Activated CD4-positive, alpha-beta T cell treated with anti-CD3 and anti-CD28 coated beads for 4 hours (primary cell): Measurements from ENCODE around the gene NCLN.
"Not testable (repeated sequence)": the region's sequence is repeated elsewhere in the genome, so short reads cannot be mapped to it uniquely, and the experiment has no call there.

Source experiments
- DNase-seq, 2 donors: peaks; one replicate each; pipeline ENCODE4 v3.0.0-alpha.2; 2020

The NCLN gene, protein sequence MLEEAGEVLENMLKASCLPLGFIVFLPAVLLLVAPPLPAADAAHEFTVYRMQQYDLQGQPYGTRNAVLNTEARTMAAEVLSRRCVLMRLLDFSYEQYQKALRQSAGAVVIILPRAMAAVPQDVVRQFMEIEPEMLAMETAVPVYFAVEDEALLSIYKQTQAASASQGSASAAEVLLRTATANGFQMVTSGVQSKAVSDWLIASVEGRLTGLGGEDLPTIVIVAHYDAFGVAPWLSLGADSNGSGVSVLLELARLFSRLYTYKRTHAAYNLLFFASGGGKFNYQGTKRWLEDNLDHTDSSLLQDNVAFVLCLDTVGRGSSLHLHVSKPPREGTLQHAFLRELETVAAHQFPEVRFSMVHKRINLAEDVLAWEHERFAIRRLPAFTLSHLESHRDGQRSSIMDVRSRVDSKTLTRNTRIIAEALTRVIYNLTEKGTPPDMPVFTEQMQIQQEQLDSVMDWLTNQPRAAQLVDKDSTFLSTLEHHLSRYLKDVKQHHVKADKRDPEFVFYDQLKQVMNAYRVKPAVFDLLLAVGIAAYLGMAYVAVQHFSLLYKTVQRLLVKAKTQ

DNA sequence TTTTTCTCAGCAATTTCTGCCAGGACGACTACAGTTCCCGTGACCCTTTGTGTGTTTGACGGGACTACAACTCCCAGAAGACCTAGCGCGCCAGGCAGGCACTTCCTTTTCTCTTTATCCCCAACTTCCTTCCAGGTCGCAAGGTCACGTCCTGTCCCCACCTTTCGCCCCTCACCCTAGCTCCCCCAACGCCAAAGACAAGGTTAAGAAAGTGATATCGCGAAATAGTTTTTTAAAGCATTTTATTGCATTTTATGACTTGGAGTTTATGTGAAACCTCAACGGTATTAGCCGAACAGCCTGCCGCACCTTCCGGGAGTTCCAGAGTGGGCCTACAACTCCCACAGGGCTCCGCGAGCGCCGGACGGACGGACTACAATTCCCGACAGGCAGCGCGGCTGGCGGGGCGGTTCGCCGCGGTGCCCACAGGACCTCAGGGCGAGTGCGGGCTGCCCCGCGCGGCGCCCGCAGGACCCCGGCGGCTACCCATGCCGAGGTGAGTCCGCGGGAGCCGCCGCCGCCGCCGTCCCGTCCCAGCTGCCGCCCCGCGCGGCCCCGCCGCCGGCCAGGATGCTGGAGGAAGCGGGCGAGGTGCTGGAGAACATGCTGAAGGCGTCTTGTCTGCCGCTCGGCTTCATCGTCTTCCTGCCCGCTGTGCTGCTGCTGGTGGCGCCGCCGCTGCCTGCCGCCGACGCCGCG, at the start of gene NCLN:
TSS of gene NCLN (plus strand) at position 470 of the 699 bp plus-strand sequence. CDS start at position 571, 101 bp downstream.
- DNase-seq: peak; percentile 93 to 95

DNA sequence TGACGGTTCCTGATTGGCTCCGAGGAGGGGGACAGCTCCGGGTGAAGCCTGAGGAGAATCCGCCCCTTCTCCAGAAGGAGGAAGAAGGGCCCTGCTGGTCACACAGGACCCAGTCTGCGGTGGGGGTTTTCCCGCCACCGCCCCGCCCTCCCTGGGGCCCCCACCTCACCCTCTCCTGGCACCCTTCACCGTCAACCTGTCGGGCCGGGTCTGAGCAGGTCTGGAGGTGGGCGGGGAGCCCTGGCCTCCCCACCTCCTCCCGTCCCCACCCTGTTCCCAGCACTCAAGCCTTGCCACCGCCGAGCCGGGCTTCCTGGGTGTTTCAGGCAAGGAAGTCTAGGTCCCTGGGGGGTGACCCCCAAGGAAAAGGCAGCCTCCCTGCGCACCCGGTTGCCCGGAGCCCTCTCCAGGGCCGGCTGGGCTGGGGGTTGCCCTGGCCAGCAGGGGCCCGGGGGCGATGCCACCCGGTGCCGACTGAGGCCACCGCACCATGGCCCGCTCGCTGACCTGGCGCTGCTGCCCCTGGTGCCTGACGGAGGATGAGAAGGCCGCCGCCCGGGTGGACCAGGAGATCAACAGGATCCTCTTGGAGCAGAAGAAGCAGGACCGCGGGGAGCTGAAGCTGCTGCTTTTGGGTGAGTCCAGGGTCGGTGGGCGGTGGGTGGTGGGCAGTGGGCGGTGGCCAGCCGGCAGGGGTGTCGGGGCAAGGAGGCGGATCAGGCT, 49.6 kb upstream of the NCLN start, which contains the start of gene GNA15:
TSS of gene GNA15 (plus strand) at position 73 of the 723 bp plus-strand sequence. CDS start at position 491, 418 bp downstream.
- peak; percentile 41 to 46 for DNase-seq

DNA sequence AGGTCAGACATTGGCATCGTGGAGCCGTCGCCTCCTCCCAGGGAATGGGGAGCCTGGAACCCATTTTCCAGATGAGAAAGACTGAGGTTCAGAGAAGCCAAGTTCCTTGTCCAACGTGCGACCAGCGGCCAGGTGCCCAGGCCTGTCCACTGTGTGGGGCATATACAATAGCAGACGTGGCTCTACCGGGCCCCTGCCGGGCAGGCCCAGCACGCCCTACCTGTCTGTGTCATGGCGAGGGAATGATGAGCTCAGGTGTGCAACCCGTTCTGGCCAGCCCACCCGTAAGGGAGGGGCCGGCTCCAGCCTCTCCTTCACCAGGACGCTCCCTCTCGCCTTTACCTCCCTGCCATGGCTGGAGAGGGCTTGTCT, 49.1 kb upstream of the NCLN start:
- DNase-seq: no peak

DNA sequence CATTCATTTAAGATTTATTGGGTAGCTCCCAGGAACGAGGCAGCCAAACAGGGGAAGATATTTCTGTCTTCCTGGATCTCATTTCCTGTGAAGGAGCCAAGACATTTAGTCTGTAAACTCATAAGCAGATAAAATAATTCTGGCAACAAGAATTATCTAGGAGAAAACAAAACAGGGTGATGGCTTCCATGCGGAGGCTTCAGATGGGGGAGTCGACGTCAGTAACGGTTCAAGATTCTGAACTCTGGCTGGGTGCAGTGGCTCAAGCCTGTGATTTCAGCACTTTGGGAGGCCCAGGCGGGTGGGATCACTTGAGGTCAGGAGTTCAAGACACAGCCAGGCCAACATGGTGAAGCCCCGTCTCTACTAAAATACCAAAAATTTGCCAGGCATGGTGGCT, 48.6 kb upstream of the NCLN start:
- no peak for DNase-seq

DNA sequence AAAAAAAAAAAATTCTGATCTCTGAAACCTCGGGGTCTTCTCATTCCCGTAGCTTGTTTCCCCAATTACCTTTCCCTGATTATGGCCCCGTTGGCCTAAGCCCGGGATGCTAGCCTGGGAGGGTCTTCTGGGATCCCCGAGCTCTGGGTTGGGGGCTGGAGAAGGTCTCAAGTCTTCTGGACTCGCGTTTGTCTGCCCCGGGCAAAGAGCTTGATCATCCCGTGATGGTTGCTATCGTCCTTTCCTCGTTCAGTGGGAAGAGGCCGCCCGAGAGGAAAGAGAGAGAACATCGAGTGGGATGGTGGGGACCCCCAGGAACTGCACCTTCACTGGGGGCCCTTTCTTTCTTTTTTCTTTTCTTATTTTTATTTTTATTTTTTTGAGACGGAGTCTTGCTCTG, 47.5 kb upstream of the NCLN start:
- no peak for DNase-seq

DNA sequence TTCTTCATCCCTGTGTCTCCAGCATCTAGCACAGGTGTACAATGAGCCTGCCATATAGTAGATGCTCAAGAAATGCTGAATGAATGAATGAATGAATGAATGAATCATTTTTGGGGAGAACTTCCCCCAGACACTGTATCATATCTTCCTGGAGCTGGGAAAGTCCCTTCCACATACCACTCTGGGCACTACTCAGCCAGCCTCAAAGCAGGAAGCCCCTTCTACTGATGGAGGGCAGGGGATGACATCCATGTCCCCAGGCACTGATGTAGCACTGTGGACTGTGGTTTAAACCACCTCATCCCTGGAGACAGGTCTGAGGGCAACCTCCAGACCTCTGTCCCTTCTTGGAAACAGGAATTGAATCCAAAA, 45.1 kb upstream of the NCLN start:
- DNase-seq: no peak

DNA sequence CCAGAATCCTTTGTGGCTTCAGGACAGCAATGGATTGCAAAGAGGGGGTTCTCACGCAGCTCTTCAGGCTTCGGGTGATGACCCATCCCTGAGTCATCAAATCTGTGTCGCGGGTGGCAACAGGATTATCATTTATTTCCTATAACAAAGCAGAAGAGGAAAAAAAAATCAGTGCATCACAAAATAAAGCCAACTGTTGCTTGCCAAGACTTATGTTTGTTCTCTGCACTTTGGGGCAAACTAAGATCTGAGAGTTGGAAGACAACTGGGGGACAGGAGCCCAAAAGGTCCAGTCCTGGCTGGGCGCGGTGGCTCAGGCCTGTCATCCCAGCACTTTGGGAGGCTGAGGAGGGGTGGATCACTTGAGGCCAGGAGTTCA, 43.4 kb upstream of the NCLN start:
- peak; percentile 64 to 71 for DNase-seq

DNA sequence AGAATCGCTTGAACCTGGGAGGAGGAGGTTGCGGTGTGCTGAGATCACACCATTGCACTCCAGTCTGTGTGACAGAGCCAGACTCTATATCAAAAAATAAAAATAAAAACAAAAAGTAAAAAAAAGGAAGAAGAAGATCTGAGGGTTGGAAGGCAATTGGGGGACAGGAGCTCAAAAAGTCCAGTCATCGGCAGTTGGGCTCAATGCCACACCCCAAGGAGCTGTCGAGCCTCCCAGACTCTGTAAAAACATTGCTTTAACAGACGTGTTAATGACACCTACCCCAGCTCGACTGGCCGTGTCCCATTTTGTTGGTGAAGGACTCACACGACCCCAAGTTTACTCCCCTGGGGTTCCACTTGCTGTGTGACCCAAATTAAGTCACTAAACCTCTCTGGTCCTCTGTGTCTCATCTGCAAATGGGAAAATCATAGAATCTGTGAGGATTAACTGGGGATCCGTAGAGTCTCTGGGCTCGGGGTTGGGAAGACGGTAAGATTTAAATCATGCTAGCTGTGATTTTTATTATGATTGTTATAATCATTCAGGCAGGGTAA, 42.9 kb upstream of the NCLN start:
- DNase-seq: no peak

DNA sequence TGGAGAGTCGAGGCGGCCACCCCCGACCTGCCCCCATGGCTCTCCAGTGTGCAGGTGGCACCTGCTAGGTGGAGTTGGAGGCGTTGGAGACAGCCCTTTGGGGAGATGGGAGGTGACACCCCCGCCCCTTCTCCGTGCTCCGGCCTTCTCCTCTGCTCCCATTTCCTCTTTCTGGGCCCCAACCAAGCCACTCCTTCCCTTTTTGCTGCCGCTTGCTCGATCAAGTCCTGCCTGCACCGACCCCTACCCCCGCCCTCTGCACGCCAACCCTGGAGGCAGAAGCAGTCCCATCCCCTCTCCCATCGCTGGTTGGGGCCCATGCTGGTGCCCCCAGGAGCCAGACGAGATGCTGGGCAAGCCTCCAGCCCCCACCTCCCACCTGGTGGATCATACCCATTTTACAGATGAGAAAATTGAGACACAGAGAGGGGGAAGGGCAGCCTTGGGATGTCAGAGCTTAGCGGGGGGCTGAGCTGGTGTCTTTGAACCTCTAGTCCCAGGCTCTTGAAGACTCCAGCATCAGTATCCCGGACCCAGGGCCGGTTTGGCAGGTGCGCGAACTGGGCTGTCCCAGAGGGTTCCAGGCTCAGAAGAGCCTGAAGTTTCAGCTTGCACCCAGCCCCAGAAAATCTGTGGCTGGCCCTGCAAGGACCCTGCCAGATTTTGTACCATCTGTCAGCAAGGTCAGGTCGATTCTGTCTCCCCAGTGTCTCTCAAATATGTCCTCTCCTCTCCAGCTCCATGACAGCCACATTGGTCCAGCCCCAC, 39.6 kb upstream of the NCLN start:
- no peak for DNase-seq

DNA sequence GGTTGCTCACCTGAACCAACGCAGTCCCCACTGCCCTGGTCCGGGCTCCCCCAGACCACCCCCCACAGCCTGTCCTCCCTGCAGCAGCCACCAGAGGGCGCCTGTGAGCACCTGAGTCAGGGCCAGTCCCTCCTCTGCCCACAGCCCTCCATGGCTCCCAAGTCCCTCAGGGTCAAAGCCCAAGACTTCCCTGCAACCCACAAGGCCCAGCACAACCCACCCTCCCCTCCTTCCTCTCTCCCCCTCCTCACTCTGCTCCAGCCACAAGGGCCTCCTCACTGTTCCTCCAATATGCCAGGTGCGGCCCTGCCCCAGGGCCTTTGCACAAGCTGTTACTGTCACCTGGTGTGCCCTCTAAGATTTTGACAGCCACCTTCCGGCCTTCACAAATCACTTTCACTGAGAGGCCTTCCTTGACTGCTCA, 39.0 kb upstream of the NCLN start:
- peak; percentile 57 to 73 for DNase-seq

DNA sequence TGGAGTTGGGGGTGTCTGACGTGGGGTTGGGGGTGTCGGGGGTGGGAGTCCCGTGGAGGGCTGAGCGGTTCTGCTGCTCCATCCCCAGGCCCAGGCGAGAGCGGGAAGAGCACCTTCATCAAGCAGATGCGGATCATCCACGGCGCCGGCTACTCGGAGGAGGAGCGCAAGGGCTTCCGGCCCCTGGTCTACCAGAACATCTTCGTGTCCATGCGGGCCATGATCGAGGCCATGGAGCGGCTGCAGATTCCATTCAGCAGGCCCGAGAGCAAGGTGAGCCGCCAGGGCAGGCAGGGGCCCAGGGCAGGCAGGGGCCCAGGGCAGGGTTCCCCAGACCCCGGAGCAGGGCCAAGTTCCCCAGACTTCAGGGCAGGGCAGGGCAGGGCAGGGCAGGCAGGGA, 37.2 kb upstream of the NCLN start:
- DNase-seq: no peak

DNA sequence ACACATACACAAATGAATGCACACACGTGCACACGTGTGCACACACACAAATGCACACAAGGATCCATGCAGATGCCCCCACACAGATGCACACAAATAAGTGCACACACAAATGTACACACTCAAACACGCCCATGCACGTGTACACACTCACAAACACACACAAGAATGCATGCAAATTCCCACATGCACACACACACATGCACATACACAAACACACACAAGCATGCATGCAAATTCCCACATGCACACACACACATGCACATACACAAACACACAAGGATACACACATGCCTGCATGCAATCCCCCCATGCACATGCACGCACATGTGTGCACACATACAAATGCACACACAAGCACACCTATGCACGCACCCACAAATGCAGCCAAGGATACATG, 36.6 kb upstream of the NCLN start:
- DNase-seq: no peak

DNA sequence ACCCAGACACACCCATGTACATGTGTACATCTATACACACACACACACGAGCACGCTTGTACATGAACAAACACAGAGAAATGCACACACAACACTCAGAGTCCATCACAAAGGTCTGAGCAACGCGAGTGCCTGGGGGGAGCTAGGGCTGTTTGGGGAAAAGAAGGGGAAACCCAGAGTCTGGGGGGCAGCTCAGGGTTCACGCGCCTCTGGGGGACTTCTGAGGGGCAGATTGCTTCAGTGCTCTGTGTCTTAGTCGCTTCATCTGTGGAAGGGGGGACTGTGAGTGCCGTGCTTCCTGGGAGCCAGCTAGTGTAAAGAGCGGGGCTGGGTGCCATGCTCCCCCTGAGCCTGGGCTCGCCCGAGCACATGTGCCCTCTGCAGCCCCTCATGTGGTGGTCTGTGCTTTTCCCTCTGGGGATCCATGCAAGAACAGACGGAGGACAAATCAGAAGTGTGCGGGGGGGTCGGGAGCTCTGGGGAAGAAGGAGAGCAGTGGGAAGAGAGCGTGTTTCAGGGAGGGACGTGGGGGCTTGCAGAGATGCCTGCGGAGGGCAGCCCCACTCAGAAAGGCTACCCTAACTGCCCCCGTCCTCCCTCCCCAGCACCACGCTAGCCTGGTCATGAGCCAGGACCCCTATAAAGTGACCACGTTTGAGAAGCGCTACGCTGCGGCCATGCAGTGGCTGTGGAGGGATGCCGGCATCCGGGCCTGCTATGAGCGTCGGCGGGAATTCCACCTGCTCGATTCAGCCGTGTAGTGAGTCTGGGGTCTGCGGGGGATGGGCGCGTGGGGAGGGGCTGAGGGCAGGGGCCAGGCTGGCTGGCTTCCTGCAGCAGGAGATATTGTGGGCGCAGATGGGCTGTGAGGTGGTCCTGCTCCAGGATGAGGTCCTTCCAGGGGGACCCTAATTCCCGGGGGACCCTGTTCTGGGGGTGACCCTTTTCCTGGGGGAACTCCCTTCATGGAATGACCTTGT, 35.9 kb upstream of the NCLN start:
- no peak for DNase-seq

DNA sequence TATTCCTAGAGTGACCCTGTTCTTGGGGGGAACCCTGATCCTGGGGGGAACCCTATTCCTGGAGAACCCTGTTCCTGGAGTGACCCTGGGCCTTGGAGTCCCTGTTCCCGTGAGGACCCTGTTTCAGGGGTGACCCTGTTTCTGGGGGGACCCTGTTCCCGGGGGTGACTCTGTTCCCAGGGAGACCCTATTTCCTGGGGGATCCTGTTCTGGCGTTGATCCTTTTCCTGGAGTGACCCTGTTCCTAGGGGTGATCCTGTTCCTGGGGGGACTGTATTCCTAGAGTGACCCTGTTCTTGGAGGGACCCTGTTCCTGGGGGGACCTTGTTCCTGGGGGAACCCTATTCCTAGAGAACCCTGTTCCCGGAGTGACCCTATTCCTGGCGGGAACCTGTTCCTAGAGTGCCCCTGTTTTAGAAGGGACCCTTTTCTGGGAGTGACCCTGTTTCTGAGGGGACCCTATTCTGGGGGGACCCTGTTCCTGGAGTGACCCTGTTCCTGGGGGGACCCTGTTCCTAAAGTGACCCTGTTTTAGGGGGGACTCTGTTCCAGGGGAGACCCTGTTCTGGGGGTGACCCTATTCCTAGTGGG, 34.9 kb upstream of the NCLN start:
- no peak for DNase-seq

DNA sequence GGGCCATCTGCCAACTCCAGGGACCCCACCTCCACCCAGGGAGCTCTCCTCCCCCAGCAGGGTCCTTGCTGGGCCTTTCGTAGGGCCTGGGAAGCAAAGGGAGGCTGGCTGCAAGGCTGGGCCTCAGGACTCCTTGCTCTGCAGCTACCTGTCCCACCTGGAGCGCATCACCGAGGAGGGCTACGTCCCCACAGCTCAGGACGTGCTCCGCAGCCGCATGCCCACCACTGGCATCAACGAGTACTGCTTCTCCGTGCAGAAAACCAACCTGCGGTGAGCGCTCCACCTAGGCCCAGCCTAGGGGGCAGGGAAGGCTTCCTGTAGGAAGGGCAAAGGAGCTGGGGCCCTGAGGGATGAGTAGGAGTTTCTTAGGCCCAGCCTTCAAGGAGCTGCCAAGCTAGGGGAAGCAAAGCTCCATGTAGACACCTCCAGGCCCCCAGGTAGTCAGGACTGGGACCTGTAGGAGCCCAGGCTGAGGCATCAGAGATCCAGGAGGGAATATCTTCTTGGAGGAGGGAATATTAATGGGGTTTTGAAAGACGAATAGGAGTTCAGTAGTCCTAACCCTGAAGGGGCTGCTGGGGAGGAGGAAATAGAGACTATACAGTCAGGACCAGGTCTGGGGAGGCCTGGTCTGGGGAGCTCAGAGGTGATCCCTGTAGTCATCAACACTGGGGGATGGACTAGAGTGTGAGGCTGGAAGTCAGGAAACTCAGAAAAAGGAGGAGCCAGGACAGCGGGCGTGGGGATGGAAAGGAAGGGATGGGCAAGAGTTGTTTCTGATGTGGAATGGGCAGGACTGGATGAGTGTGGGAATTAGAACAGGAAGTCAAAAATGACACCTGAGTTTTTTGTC, 33.9 kb upstream of the NCLN start:
- no peak for DNase-seq

DNA sequence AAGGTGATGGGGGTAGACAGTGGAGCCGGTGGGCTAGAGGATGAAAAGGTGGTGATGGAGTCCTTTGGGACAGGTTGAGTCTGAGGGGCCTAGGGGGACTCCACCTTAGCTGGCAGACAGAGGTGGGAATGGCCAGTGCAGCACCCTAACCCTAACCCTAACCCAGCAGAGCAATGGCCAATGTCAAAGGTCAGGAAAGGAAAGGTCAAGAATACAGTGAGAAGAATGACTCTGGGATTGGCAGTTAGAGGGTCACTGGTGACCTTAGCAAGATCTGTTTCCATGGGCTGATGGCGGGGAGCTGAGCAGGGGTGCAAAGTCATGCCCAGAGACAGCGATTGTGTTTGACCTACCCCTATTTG, 33.3 kb upstream of the NCLN start:
- no peak for DNase-seq

DNA sequence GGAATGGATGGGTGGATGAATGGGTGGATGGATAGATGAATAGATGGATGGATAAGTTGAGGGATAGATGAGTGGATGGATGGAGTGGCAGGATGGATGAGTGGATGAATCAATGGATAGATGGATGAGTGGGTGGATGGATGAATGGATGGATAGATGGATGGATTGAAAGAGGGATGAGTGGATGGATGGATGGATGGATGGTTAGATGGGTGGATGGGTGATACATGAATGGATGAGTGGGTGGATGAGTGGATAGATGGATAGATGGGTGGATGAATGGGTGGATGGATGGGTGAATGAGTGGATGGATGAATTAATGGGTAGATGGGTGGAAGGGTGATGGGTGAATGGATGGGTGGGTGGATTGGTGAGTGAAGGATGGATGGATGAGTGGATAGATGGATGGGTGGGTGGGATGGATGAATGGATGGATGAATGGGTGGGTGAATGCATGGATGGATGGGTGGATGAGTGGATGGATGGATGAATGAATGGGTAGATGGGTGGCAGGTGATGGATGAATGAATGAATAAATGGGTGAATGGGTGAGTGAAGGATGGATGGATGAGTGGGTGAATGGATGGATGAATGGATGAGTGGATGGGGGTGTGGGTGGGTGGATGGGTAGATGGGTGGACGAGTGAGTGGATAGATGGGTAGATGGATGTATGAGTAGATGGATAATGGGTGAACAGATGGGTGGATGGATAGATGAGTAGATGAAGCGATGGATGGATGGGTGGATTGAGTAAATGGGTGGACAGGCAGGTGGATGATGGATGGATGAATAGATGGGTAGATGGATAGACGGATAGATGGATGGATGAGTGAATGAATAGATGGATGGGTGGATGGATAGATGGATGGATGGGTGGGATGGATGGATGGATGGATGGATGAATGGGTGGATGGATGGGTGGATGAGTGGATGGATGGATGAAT, 32.2 kb upstream of the NCLN start:
- no peak for DNase-seq

DNA sequence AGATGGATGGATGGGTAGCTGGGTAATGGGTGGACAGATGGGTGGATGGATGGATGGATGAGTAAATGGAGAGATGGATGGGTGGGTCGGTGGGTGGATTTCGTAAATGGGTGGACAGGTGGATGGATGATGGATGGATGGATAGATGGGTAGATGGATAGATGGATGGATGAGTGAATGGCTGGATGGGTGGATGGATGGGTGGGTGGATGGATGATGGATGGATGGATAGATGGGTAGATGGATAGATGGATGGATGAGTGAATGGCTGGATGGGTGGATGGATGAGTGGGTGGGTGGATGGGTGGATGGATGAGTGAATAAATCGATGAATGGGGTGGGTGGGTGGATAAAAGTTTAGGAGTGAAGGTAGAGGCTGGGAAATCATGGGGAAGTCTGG, 31.3 kb upstream of the NCLN start:
- not testable (repeated sequence) for DNase-seq
